ENCODE results near the gene SPNS1. TPM values are rescaled to one million over a fixed set of nuclear protein-coding genes. Genes with fewer than 3 reads are reported as not detected.
"Not testable (repeated sequence)": the region's sequence is repeated elsewhere in the genome, so short reads cannot be mapped to it uniquely, and the experiment has no call there.

The SPNS1 gene, protein sequence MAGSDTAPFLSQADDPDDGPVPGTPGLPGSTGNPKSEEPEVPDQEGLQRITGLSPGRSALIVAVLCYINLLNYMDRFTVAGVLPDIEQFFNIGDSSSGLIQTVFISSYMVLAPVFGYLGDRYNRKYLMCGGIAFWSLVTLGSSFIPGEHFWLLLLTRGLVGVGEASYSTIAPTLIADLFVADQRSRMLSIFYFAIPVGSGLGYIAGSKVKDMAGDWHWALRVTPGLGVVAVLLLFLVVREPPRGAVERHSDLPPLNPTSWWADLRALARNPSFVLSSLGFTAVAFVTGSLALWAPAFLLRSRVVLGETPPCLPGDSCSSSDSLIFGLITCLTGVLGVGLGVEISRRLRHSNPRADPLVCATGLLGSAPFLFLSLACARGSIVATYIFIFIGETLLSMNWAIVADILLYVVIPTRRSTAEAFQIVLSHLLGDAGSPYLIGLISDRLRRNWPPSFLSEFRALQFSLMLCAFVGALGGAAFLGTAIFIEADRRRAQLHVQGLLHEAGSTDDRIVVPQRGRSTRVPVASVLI
- total RNA-seq (2021) (72.0 and 96.2 TPM in 2 replicates), Bru-seq, nascent RNA (percentile 56 among the genes with signal in this experiment), BruChase-seq, experiment 1, labeled RNA remaining after a 2-hour chase (percentile 91 among the genes with signal in this experiment), BruChase-seq, experiment 2, labeled RNA remaining after a 6-hour chase (percentile 98 among the genes with signal in this experiment)
- long read RNA-seq, transcript SPNS1-202 (13 exons, 2,102 nt): minor isoform, 12 of 278 reads
- long read RNA-seq, transcript SPNS1-203 (11 exons, 2,027 nt): minor isoform, 21 of 278 reads
- long read RNA-seq, transcript SPNS1-207 (13 exons, 1,979 nt): minor isoform, 15 of 278 reads
- long read RNA-seq, transcript SPNS1-201 (12 exons, 2,208 nt): major isoform, 150 of 278 reads
- long read RNA-seq, partial matches to known transcripts: 38 of 278 reads
- long read RNA-seq, other reads (novel, unspliced or antisense): 42 of 278 reads

DNA sequence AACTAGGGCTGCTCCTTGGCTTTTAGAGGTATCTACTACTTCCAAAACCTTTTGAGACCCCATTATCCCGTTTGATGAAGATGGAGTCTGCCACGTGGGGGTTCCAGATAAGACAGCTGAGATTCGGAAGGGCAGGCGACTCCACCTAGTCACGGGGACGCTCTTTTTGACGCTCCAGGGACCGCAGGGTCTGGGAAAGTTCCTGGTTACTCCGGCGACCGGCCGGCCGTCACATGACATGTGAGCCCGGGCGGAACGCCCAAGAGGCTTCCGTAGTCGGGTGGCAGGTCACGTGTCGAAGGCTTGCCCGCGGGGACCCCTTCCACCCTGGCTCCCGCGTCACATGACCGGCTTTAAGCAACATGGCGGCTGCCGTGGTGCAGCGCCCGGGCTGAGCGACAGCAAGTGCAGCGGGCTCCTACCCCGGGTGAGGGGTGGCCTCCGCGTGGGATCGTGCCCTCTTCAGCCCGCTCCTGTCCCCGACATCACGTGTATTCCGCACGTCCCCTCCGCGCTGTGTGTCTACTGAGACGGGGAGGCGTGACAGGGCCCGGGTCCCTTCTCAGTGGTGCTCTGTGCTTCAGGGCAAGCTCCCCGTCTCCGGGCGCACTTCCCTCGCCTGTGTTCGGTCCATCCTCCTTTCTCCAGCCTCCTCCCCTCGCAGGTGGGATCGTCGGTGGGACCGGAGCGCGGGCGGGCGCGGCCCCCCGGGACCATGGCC lies at the start of gene SPNS1:
TSS of gene SPNS1 (plus strand) at position 342 of the 721 bp plus-strand sequence. CDS start at position 716, 374 bp downstream.
- peak within 1 kb of the TSS; percentile 89 for H3K4me2 ChIP-seq
- no peaks in the 10 kb centered on the region for H3K9me2 ChIP-seq (ENCODE audit: insufficient read depth)
- ChIA-PET CTCF (no interaction called here), POLR2A (ENCODE audit: unreplicated experiment) (interaction anchor here (0.7 kb wide), 1 partner anchor 793 kb away, joined by 5 read pairs; no protein-coding TSS in a partner anchor)
- H3K36me3 ChIP-seq (ENCODE audit: low read depth): 0 out of 2 replicates have a peak, but pooled peaks cover 6% of the 10 kb centered on the region
- H3K79me2 ChIP-seq (ENCODE audit: low read depth): peaks cover 18% of the 10 kb centered on the region
- peak within 1 kb of the TSS; percentile 92 for H2AFZ ChIP-seq
- TF ChIP-seq CTCF (conservative IDR thresholded peaks at IDR 0.05) (no peak), EZH2 (IDR thresholded peaks at IDR 0.05; ENCODE audit: low read depth) (no peak)
- BruUV-seq (replicated peaks): no TSS peak
- no peaks in the 10 kb centered on the region for H3K9me3 ChIP-seq (ENCODE audit: insufficient read depth, low read depth)
- H4K20me1 ChIP-seq (ENCODE audit: insufficient read depth): no peaks in the 10 kb centered on the region
- peak within 1 kb of the TSS; percentile 62 for H3K27ac ChIP-seq
- H3K4me1 ChIP-seq (replicated peaks; ENCODE audit: insufficient read depth): peaks cover 7% of the 10 kb centered on the region
- DNase-seq: peak; percentile 89 to 98
- H3F3A ChIP-seq (ENCODE audit: insufficient read depth, low read depth): peaks cover 17% of the 10 kb centered on the region; the same call in 1 of the 2 replicates
- peak within 1 kb of the TSS; percentile 94 for H3K4me3 ChIP-seq
- H3K27me3 ChIP-seq (ENCODE audit: insufficient read depth, low read depth): no peaks in the 10 kb centered on the region
- intact Hi-C loops (cut with micrococcal nuclease; ENCODE audit: unreplicated experiment): loop anchor here (10.0 kb wide), 1 partner anchor 750 kb away; no protein-coding TSS in a partner anchor

- ChIA-PET CTCF (interaction anchor here (1.0 kb wide), 1 partner anchor 20 kb away, joined by 4 read pairs; no protein-coding TSS in a partner anchor), POLR2A (ENCODE audit: unreplicated experiment) (interaction anchor here (0.5 to 0.6 kb wide), 3 partner anchors 63 to 1115 kb away, joined by 3 read pairs; no protein-coding TSS in a partner anchor)
- peak overlapping the region; percentile 58 for H3K4me3 ChIP-seq
- peaks cover 28% of the 10 kb centered on the region for H3F3A ChIP-seq (ENCODE audit: insufficient read depth, low read depth)
- H3K27me3 ChIP-seq (ENCODE audit: insufficient read depth, low read depth): no peaks in the 10 kb centered on the region
- H3K27ac ChIP-seq: peak overlapping the region; percentile 87
- peaks cover 13% of the 10 kb centered on the region for H3K79me2 ChIP-seq (ENCODE audit: low read depth)
- H4K20me1 ChIP-seq (ENCODE audit: insufficient read depth): no peaks in the 10 kb centered on the region
- H3K9me3 ChIP-seq (ENCODE audit: insufficient read depth, low read depth): no peaks in the 10 kb centered on the region
- H3K4me2 ChIP-seq: peak overlapping the region; percentile 87
- H3K4me1 ChIP-seq (replicated peaks; ENCODE audit: insufficient read depth): peaks cover 13% of the 10 kb centered on the region
- TSS peak; percentile 89 for BruUV-seq (replicated peaks)
- no peaks in the 10 kb centered on the region for H3K9me2 ChIP-seq (ENCODE audit: insufficient read depth)
- intact Hi-C loops (cut with micrococcal nuclease; ENCODE audit: unreplicated experiment): loop anchor here (1.0 kb wide), 2 partner anchors 11 to 79 kb away; partner anchors contain the start of gene TUFM
- TF ChIP-seq CTCF (conservative IDR thresholded peaks at IDR 0.05) (no peak), EZH2 (IDR thresholded peaks at IDR 0.05; ENCODE audit: low read depth) (no peak)
- peak overlapping the region; percentile 88 for H2AFZ ChIP-seq
- H3K36me3 ChIP-seq (ENCODE audit: low read depth): no peaks in the 10 kb centered on the region
- DNase-seq: peak; percentile 71 to 91
These were observed 49.0 kb upstream of the SPNS1 start for GRCh38 chr16:28925386-28926228.

GRCh38 chr16:28926284-28926683 lies 48.3 kb upstream of the SPNS1 start:
- POLR2A ChIA-PET (ENCODE audit: unreplicated experiment); H3K27me3 ChIP-seq (ENCODE audit: insufficient read depth, low read depth); H3K9me3 ChIP-seq (ENCODE audit: insufficient read depth, low read depth); H3K36me3 ChIP-seq (ENCODE audit: low read depth); intact Hi-C loops (cut with micrococcal nuclease; ENCODE audit: unreplicated experiment); H2AFZ ChIP-seq; H3K9me2 ChIP-seq (ENCODE audit: insufficient read depth); CTCF ChIA-PET; BruUV-seq (replicated peaks); H4K20me1 ChIP-seq (ENCODE audit: insufficient read depth); DNase-seq: not testable (repeated sequence)
- Histone ChIP-seq H3K27ac (peak overlapping the region; percentile 87), H3K79me2 (ENCODE audit: low read depth) (peaks cover 13% of the 10 kb centered on the region), H3K4me2 (peak overlapping the region; percentile 87), H3K4me3 (peak overlapping the region; percentile 58), H3F3A (ENCODE audit: insufficient read depth, low read depth) (peaks cover 31% of the 10 kb centered on the region), H3K4me1 (replicated peaks; ENCODE audit: insufficient read depth) (peaks cover 13% of the 10 kb centered on the region)

Data from PC-9 (cell line).